CD8-positive, alpha-beta memory T cell (primary cell): ENCODE results near the gene SCFD2. TPM values are rescaled to one million over a fixed set of nuclear protein-coding genes. Genes with fewer than 3 reads are reported as not detected.

Experiments used
- CTCF ChIA-PET: fragments of 350-600 bp; sonication (Branson Sonifier 250); formaldehyde crosslinking; loops from one replicate; lab custom pipeline; 2021; ENCODE audit warnings: antibody characterized with exemption; lab: Charles Lee
- POLR2A ChIA-PET: fragments of 350-600 bp; sonication (Branson Sonifier 250); formaldehyde crosslinking; loops from one replicate; lab custom pipeline; 2021; ENCODE audit warnings: antibody characterized with exemption; lab: Charles Lee
- DNase-seq, 5 donors: peaks; one replicate each; pipeline versions ENCODE4 v3.0.0 to v3.0.0-alpha.2; 2020 to 2022; ENCODE audit warnings: mixed read lengths in 1 of 5
- H3K27ac ChIP-seq: one replicate; pipeline ENCODE4 v1.7.0; 2013; ENCODE audit warnings: low read depth, mild to moderate bottlenecking, low read length, moderate library complexity
- H3K27me3 ChIP-seq: 2 replicates; pipeline ENCODE4 v1.7.0; 2013; ENCODE audit warnings: low read length, mild to moderate bottlenecking; ENCODE audit not compliant: insufficient read depth, poor library complexity, severe bottlenecking
- H3K36me3 ChIP-seq: 2 replicates; pipeline ENCODE4 v1.7.0; 2013; ENCODE audit warnings: mild to moderate bottlenecking, low read length, moderate library complexity; ENCODE audit not compliant: insufficient read depth
- H3K4me1 ChIP-seq: 2 replicates; pipeline ENCODE4 v1.7.0; 2013; ENCODE audit warnings: mild to moderate bottlenecking, low read length, moderate library complexity; ENCODE audit not compliant: insufficient read depth
- H3K4me3 ChIP-seq: 2 replicates; pipeline ENCODE4 v1.7.0; 2013; ENCODE audit warnings: mild to moderate bottlenecking, low read length
- H3K9me3 ChIP-seq: 2 replicates; pipeline ENCODE4 v1.7.0; 2013; ENCODE audit warnings: mild to moderate bottlenecking, low read length
- H3K27ac Mint-ChIP-seq, 8 donors: one replicate each; pipeline ENCODE4 v1.8.0; 2020 to 2021; ENCODE audit warnings: mixed read lengths in 8 of 8, mild to moderate bottlenecking in 6 of 8, inconsistent platforms in 3 of 8, moderate library complexity in 3 of 8
- H3K27me3 Mint-ChIP-seq, 2 donors: one replicate each; pipeline ENCODE4 v1.8.0; 2020 to 2021; ENCODE audit warnings: mixed read lengths in 2 of 2, mild to moderate bottlenecking in 1 of 2, moderate library complexity in 1 of 2
- H3K36me3 Mint-ChIP-seq, 3 donors: one replicate each; pipeline ENCODE4 v1.8.0; 2020 to 2021; ENCODE audit warnings: mixed read lengths in 3 of 3, inconsistent platforms in 1 of 3, mild to moderate bottlenecking in 1 of 3
- H3K4me1 Mint-ChIP-seq, 3 donors: one replicate each; pipeline ENCODE4 v1.8.0; 2020 to 2021; ENCODE audit warnings: mixed read lengths in 3 of 3, inconsistent platforms in 1 of 3, mild to moderate bottlenecking in 1 of 3
- H3K4me3 Mint-ChIP-seq, 7 donors: one replicate each; pipeline ENCODE4 v1.8.0; 2020 to 2021; ENCODE audit warnings: mixed read lengths in 7 of 7, mild to moderate bottlenecking in 6 of 7, moderate library complexity in 4 of 7, inconsistent platforms in 2 of 7
- H3K9me3 Mint-ChIP-seq, 5 donors: one replicate each; pipeline ENCODE4 v1.8.0; 2020 to 2022; ENCODE audit warnings: mixed read lengths in 5 of 5, mild to moderate bottlenecking in 3 of 5, moderate library complexity in 2 of 5, inconsistent platforms in 1 of 5
- polyA plus RNA-seq: library from polyadenylated mRNA; unstranded; fragments of 300-500 nt; fragmentation: Illumina TruSeq; gene quantifications from one replicate; pipeline ENCODE4 v1.2.3, GENCODE V29; 2021
- total RNA-seq, 2 experiments: library from RNA; stranded (reverse); gene quantifications; one replicate each; pipeline ENCODE4 v1.2.3, GENCODE V29; 2021

SCFD2 gene
- total and polyA plus RNA-seq, 3 experiments from 2014 or later = 18.1 to 29.1 (median 25.7) TPM

GRCh38 chr4:52850406-52851124 is 515.3 kb downstream of the SCFD2 start:
- H3K36me3 Mint-ChIP-seq = no peaks in the 10 kb centered on the region
- Histone ChIP-seq H3K27ac (no peak overlapping the region), H3K4me1 (no peaks in the 10 kb centered on the region), H3K4me3 (no peak overlapping the region), H3K36me3 (no peaks in the 10 kb centered on the region), H3K9me3 (no peaks in the 10 kb centered on the region), H3K27me3 (no peaks in the 10 kb centered on the region)
- H3K9me3 Mint-ChIP-seq = no peaks in the 10 kb centered on the region
- H3K27me3 Mint-ChIP-seq = peaks cover 2 to 8% of the 10 kb centered on the region in 2 donors
- H3K4me1 Mint-ChIP-seq = no peaks in the 10 kb centered on the region
- no peak for DNase-seq
- POLR2A ChIA-PET = no interaction called here
- CTCF ChIA-PET = no interaction called here
- H3K27ac Mint-ChIP-seq = no peak overlapping the region
- H3K4me3 Mint-ChIP-seq = no peak overlapping the region

- no peak overlapping the region for H3K27ac ChIP-seq
- Mint-ChIP-seq H3K36me3 (no peaks in the 10 kb centered on the region), H3K27me3 (peaks cover 0 to 3% of the 10 kb centered on the region in 2 donors), H3K27ac (no peak overlapping the region), H3K9me3 (no peaks in the 10 kb centered on the region), H3K4me3 (no peak overlapping the region), H3K4me1 (no peaks in the 10 kb centered on the region)
- CTCF ChIA-PET = no interaction called here
- POLR2A ChIA-PET = no interaction called here
- no peaks in the 10 kb centered on the region for H3K36me3 ChIP-seq
- H3K4me1 ChIP-seq = no peaks in the 10 kb centered on the region
- no peak for DNase-seq
- no peak overlapping the region for H3K4me3 ChIP-seq
- H3K9me3 ChIP-seq = no peaks in the 10 kb centered on the region
- no peaks in the 10 kb centered on the region for H3K27me3 ChIP-seq
These were observed 517.6 kb downstream of the SCFD2 start for GRCh38 chr4:52848254-52848653.

GRCh38 chr4:52846502-52846901 is 519.4 kb downstream of the SCFD2 start:
- no peak for DNase-seq
- H3K4me3 Mint-ChIP-seq = no peak overlapping the region
- no peaks in the 10 kb centered on the region for H3K4me1 Mint-ChIP-seq
- H3K9me3 ChIP-seq = no peaks in the 10 kb centered on the region
- H3K36me3 Mint-ChIP-seq = no peaks in the 10 kb centered on the region
- no peaks in the 10 kb centered on the region for H3K9me3 Mint-ChIP-seq
- no peak overlapping the region for H3K27ac Mint-ChIP-seq
- CTCF ChIA-PET = interaction anchor here (0.7 kb wide), 1 partner anchor 32 kb away, joined by 4 read pairs; no protein-coding TSS in a partner anchor
- H3K27me3 ChIP-seq = no peaks in the 10 kb centered on the region
- no peaks in the 10 kb centered on the region for H3K36me3 ChIP-seq
- no peaks in the 10 kb centered on the region for H3K4me1 ChIP-seq
- H3K27ac ChIP-seq = no peak overlapping the region
- POLR2A ChIA-PET = no interaction called here
- peaks cover 0 to 3% of the 10 kb centered on the region in 2 donors for H3K27me3 Mint-ChIP-seq
- no peak overlapping the region for H3K4me3 ChIP-seq

GRCh38 chr4:52844596-52844995 is 521.3 kb downstream of the SCFD2 start:
- Mint-ChIP-seq H3K9me3 (no peaks in the 10 kb centered on the region), H3K4me1 (no peaks in the 10 kb centered on the region), H3K4me3 (no peak overlapping the region), H3K27me3 (peaks cover 0 to 3% of the 10 kb centered on the region in 2 donors), H3K27ac (no peak overlapping the region), H3K36me3 (no peaks in the 10 kb centered on the region)
- ChIA-PET CTCF (no interaction called here), POLR2A (no interaction called here)
- H3K9me3 ChIP-seq = no peaks in the 10 kb centered on the region
- H3K27me3 ChIP-seq = no peaks in the 10 kb centered on the region
- H3K4me1 ChIP-seq = no peaks in the 10 kb centered on the region
- H3K4me3 ChIP-seq = no peak overlapping the region
- no peak for DNase-seq
- H3K27ac ChIP-seq = no peak overlapping the region
- no peaks in the 10 kb centered on the region for H3K36me3 ChIP-seq

- no peak for DNase-seq
- Histone ChIP-seq H3K27me3 (no peaks in the 10 kb centered on the region), H3K36me3 (no peaks in the 10 kb centered on the region), H3K4me3 (no peak overlapping the region), H3K4me1 (no peaks in the 10 kb centered on the region), H3K27ac (no peak overlapping the region), H3K9me3 (no peaks in the 10 kb centered on the region)
- no peaks in the 10 kb centered on the region for H3K9me3 Mint-ChIP-seq
- peaks cover 0 to 3% of the 10 kb centered on the region in 2 donors for H3K27me3 Mint-ChIP-seq
- no peak overlapping the region for H3K4me3 Mint-ChIP-seq
- H3K36me3 Mint-ChIP-seq = no peaks in the 10 kb centered on the region
- ChIA-PET POLR2A (no interaction called here), CTCF (no interaction called here)
- H3K27ac Mint-ChIP-seq = no peak overlapping the region
- no peaks in the 10 kb centered on the region for H3K4me1 Mint-ChIP-seq
These were observed 521.9 kb downstream of the SCFD2 start for GRCh38 chr4:52843958-52844357.

GRCh38 chr4:52843351-52843750 is 522.5 kb downstream of the SCFD2 start:
- H3K36me3 ChIP-seq = no peaks in the 10 kb centered on the region
- POLR2A ChIA-PET = no interaction called here
- H3K4me1 ChIP-seq = no peaks in the 10 kb centered on the region
- Mint-ChIP-seq H3K4me1 (no peaks in the 10 kb centered on the region), H3K36me3 (no peaks in the 10 kb centered on the region), H3K27ac (no peak overlapping the region), H3K4me3 (no peak overlapping the region), H3K9me3 (no peaks in the 10 kb centered on the region), H3K27me3 (peaks cover 0 to 3% of the 10 kb centered on the region in 2 donors)
- no peak overlapping the region for H3K27ac ChIP-seq
- H3K27me3 ChIP-seq = no peaks in the 10 kb centered on the region
- H3K9me3 ChIP-seq = no peaks in the 10 kb centered on the region
- no peak overlapping the region for H3K4me3 ChIP-seq
- DNase-seq = no peak
- CTCF ChIA-PET = no interaction called here

GRCh38 chr4:52842792-52843191 is 523.1 kb downstream of the SCFD2 start:
- CTCF ChIA-PET = no interaction called here
- Mint-ChIP-seq H3K9me3 (no peaks in the 10 kb centered on the region), H3K27me3 (peaks cover 0 to 3% of the 10 kb centered on the region in 2 donors), H3K36me3 (no peaks in the 10 kb centered on the region), H3K27ac (peak overlapping the region in 1 of 8 donors; percentile 68), H3K4me3 (no peak overlapping the region), H3K4me1 (no peaks in the 10 kb centered on the region)
- DNase-seq = no peak
- Histone ChIP-seq H3K27me3 (no peaks in the 10 kb centered on the region), H3K36me3 (no peaks in the 10 kb centered on the region), H3K9me3 (no peaks in the 10 kb centered on the region), H3K27ac (no peak overlapping the region), H3K4me1 (no peaks in the 10 kb centered on the region), H3K4me3 (no peak overlapping the region)
- POLR2A ChIA-PET = no interaction called here

GRCh38 chr4:52841682-52842456 is 524.0 kb downstream of the SCFD2 start:
- Mint-ChIP-seq H3K27me3 (peaks cover 0 to 3% of the 10 kb centered on the region in 2 donors), H3K36me3 (no peaks in the 10 kb centered on the region), H3K27ac (no peak overlapping the region), H3K4me1 (no peaks in the 10 kb centered on the region), H3K9me3 (no peaks in the 10 kb centered on the region), H3K4me3 (no peak overlapping the region)
- no peak overlapping the region for H3K27ac ChIP-seq
- no peaks in the 10 kb centered on the region for H3K27me3 ChIP-seq
- no peaks in the 10 kb centered on the region for H3K36me3 ChIP-seq
- no peaks in the 10 kb centered on the region for H3K4me1 ChIP-seq
- no peak overlapping the region for H3K4me3 ChIP-seq
- ChIA-PET CTCF (no interaction called here), POLR2A (no interaction called here)
- no peak for DNase-seq
- H3K9me3 ChIP-seq = no peaks in the 10 kb centered on the region
